ENCODE measurements around the gene IGLL5.

The IGLL5 gene

DNA sequence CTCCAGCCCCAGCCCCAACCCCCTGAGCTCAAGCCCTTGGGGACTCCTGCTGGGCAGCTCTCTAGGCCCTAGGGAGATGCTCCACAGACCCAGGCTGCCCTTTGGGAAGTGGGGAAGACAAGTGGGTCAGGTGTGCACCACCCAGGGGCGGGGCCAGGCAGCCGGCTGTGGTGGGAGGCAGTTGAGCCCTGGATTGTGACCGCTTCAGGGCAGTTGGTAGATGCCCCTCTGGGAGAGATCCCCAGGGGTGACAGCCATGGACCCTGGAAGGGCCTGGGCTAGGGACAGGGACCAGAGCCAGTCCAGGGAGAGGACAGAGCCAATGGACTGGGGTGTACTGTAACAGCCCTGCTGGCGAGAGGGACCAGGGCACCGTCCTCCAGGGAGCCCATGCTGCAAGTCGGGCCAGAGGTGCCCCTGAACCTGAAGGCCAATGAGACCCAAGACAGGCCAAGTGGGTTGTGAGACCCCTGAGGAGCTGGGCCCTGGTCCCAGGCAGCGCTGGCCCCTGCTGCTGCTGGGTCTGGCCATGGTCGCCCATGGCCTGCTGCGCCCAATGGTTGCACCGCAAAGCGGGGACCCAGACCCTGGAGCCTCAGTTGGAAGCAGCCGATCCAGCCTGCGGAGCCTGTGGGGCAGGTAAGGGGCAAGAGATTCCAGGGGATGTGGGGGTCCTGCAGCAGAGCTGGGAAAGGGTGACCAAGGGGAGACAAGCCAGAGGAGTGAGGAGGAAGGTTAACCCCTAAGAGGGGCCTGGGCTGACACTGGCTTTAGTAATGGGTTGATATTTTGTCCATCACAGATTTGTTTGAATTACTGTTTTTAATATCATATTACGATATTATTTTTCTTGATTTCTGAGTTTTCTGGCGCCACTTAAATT lies at the start of gene IGLL5:
Gene IGLL5 (plus strand): TSS at position 196 of the 883 bp plus-strand sequence. CDS start 238 bp downstream, at position 434.
- H3K4me3 Mint-ChIP-seq: peak within 1 kb of the TSS; percentile 79 to 82
- H3K27ac Mint-ChIP-seq: peak within 1 kb of the TSS; percentile 79
- peaks cover 64 to 79% of the 10 kb centered on the region in 2 donors for H3K4me1 Mint-ChIP-seq
- DNase-seq (no peak), ATAC-seq (replicated peaks) (no peak)
- peaks cover 0 to 8% of the 10 kb centered on the region in 2 donors for H3K27me3 Mint-ChIP-seq
- H3K9me3 Mint-ChIP-seq: no peaks in the 10 kb centered on the region
- peaks cover 0 to 7% of the 10 kb centered on the region in 2 donors for H3K36me3 Mint-ChIP-seq

- no peak for DNase-seq
- ATAC-seq (replicated peaks): peak; percentile 82 to 83
- no peaks in the 10 kb centered on the region for H3K36me3 Mint-ChIP-seq
- peaks cover 8 to 23% of the 10 kb centered on the region in 2 donors for H3K27me3 Mint-ChIP-seq
- H3K27ac Mint-ChIP-seq: no peak overlapping the region
- H3K4me3 Mint-ChIP-seq: no peak overlapping the region
- H3K9me3 Mint-ChIP-seq: no peaks in the 10 kb centered on the region
- H3K4me1 Mint-ChIP-seq: peaks cover 7 to 20% of the 10 kb centered on the region in 2 donors
Measured at GRCh38 chr22:22838148-22838786, 49.3 kb upstream of the IGLL5 start.

DNA sequence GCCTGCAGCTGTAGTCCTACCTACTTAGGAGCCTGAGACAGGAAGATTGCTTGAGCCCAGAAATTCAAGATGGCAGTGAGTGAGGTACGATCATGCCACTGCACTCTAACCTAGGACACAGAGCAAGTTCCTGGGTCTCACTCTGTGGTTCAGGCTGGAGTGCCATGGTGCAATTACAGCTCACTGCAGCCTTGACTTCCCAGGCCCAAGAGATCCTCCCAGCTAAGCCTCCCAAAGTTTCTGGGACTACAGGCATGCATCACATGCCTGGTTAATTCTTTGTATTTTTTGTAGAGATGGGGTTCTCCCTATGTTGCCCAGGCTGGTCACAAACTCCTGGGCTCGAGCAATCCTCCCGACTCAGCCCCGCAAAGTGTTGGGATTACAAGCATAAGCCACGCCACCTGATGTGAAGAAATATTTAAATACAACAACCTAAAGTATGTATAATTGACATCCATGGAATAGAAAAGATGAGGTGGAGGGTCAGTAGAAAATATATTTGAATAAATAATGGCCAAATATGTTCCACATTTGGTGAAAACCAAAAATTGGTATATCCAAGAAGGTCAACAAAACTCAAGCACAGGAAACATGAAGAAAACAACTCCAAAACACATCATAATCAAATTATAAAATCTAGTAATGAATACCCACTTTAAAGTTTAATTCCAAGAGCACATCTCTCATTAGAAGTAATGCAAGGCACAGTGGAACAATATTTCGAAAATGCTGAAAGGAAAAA lies 47.9 kb upstream of the IGLL5 start:
- H3K36me3 Mint-ChIP-seq: no peaks in the 10 kb centered on the region
- no peak for ATAC-seq (replicated peaks)
- peaks cover 7 to 28% of the 10 kb centered on the region in 2 donors for H3K27me3 Mint-ChIP-seq
- H3K4me3 Mint-ChIP-seq: no peak overlapping the region
- H3K27ac Mint-ChIP-seq: no peak overlapping the region
- no peaks in the 10 kb centered on the region for H3K9me3 Mint-ChIP-seq
- H3K4me1 Mint-ChIP-seq: peaks cover 7 to 20% of the 10 kb centered on the region in 2 donors
- no peak for DNase-seq

DNA sequence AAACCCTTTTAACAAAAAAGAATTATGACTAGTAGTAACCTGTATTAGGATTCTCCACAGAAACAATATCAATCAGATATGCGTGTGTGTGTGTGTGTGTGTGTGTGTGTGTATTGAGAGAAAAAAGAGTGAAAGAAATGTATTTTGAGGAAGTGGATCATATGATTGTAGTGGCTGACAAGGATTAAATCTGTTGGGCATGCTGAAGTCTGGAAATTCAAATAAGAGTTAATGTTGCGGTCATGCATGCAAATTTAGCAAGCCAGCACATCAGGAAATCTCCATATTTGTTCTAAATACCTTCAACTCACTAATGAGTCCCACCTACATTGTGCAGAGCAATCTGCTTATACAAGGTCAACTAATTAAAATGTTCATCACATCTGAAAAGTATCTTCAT lies 46.8 kb upstream of the IGLL5 start:
- Mint-ChIP-seq H3K27ac (no peak overlapping the region), H3K27me3 (peaks cover 7 to 17% of the 10 kb centered on the region in 2 donors), H3K36me3 (no peaks in the 10 kb centered on the region), H3K4me1 (peaks cover 7 to 20% of the 10 kb centered on the region in 2 donors), H3K9me3 (no peaks in the 10 kb centered on the region), H3K4me3 (no peak overlapping the region)
- DNase-seq (no peak), ATAC-seq (replicated peaks) (no peak)

DNA sequence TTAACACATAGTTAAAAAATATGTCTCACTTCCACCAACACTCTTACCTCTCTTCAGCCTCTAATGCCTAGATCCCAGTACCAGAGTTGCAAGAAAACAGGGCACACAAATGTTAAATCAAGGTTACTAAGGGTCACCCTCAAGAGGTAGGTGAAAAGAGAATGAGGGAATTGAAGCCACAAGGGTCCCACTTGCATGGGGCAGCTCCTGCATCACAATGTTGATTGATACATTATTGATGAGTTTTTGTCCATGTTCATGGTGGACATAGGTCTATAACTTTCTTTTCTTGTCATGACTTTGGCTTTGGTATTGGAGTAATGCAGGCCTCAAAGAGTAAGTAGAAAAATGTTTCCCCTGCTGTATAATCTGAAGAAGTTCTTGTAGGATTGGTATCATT lies 46.0 kb upstream of the IGLL5 start:
- Mint-ChIP-seq H3K36me3 (no peaks in the 10 kb centered on the region), H3K4me3 (no peak overlapping the region), H3K9me3 (no peaks in the 10 kb centered on the region), H3K27ac (no peak overlapping the region), H3K4me1 (peaks cover 7 to 20% of the 10 kb centered on the region in 2 donors), H3K27me3 (peaks cover 3 to 9% of the 10 kb centered on the region in 2 donors)
- ATAC-seq (replicated peaks) (no peak), DNase-seq (no peak)

- no peak for ATAC-seq (replicated peaks)
- DNase-seq: no peak
- Mint-ChIP-seq H3K27ac (no peak overlapping the region), H3K9me3 (no peaks in the 10 kb centered on the region), H3K36me3 (no peaks in the 10 kb centered on the region), H3K27me3 (peaks cover 0 to 8% of the 10 kb centered on the region in 2 donors), H3K4me1 (peaks cover 7 to 20% of the 10 kb centered on the region in 2 donors), H3K4me3 (no peak overlapping the region)
Measured at GRCh38 chr22:22842085-22842484, 45.5 kb upstream of the IGLL5 start.

DNA sequence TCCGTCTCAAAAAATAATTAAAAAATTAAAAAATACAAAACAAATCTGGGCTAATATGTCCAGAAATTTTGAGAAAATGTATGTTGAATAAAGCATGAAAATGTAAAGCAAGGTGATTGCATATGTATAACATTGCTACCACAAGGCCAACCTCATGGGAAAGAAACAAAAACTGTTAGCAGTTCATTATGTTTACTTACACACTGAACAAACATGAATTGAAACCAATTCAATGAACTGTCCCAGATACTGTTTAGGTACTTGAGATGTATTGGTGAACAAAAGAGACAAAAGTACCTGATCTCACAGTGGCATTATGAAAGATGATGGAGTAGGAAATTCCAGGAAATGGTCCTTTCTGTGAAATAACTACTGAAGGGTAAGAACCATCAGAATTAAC lies 43.8 kb upstream of the IGLL5 start:
- no peak for DNase-seq
- Mint-ChIP-seq H3K36me3 (no peaks in the 10 kb centered on the region), H3K4me1 (peaks cover 6 to 19% of the 10 kb centered on the region in 2 donors), H3K27me3 (peaks cover 0 to 8% of the 10 kb centered on the region in 2 donors), H3K9me3 (no peaks in the 10 kb centered on the region), H3K27ac (no peak overlapping the region), H3K4me3 (no peak overlapping the region)
- ATAC-seq (replicated peaks): no peak

DNA sequence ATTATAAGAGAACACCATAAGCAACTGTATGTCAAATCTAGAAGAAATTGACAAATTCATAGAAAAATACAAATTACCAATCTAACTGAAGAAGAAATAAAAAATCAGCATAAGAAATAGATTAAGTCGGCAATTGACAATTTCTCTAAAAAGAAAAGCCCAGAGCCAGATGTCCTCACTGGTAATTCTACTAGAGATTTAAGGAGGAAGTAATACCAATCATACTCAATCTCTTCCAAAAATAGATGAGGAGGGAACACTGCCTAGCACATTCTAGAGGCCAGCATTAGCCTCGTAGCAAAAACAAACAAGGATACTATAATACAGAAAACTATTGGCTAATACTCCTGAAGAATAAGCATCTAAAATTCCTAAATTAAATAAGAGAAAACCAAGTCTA lies 40.4 kb upstream of the IGLL5 start:
- peaks cover 22 to 31% of the 10 kb centered on the region in 2 donors for H3K4me1 Mint-ChIP-seq
- ATAC-seq (replicated peaks): no peak
- H3K9me3 Mint-ChIP-seq: no peaks in the 10 kb centered on the region
- no peaks in the 10 kb centered on the region for H3K36me3 Mint-ChIP-seq
- H3K4me3 Mint-ChIP-seq: no peak overlapping the region
- peaks cover 8 to 11% of the 10 kb centered on the region in 2 donors for H3K27me3 Mint-ChIP-seq
- no peak overlapping the region for H3K27ac Mint-ChIP-seq
- DNase-seq: no peak

DNA sequence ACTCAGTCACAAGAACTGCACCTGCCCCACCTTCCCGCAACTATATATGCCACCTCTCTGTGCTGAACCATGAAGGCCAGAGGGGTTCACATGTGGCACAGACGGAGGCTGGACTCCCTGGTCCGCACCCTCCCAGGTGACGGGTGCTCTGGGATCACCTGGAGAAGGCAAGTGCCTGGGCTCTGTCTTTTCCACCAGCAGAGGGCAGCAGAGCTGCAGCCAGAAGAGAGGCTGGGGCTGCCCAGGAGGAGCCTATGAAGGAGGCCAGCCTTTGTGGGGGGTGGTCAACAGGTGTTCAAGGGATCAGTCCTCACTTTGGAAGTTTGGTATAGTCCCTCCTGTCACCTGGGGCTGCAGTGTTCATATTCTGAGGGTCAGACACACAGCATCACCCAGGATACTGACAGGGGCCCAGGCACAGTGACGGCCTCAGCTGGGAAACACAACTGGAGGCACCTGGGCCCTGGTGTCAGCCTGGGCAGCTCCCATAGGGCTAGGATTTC lies 39.2 kb upstream of the IGLL5 start:
- no peaks in the 10 kb centered on the region for H3K36me3 Mint-ChIP-seq
- DNase-seq (peak; percentile 52), ATAC-seq (replicated peaks) (peak; percentile 84 to 88)
- no peak overlapping the region for H3K27ac Mint-ChIP-seq
- H3K4me1 Mint-ChIP-seq: peaks cover 22 to 33% of the 10 kb centered on the region in 2 donors
- H3K4me3 Mint-ChIP-seq: no peak overlapping the region
- no peaks in the 10 kb centered on the region for H3K9me3 Mint-ChIP-seq
- H3K27me3 Mint-ChIP-seq: peaks cover 18 to 23% of the 10 kb centered on the region in 2 donors

GRCh38 chr22:22849640-22850610 lies 37.7 kb upstream of the IGLL5 start:
- Mint-ChIP-seq H3K27me3 (peaks cover 20 to 22% of the 10 kb centered on the region in 2 donors), H3K4me3 (no peak overlapping the region), H3K27ac (no peak overlapping the region), H3K4me1 (peaks cover 24 to 36% of the 10 kb centered on the region in 2 donors), H3K36me3 (no peaks in the 10 kb centered on the region), H3K9me3 (no peaks in the 10 kb centered on the region)
- ATAC-seq (replicated peaks) (peak; percentile 68 to 70), DNase-seq (no peak)

- H3K27ac Mint-ChIP-seq: no peak overlapping the region
- H3K36me3 Mint-ChIP-seq: no peaks in the 10 kb centered on the region
- ATAC-seq (replicated peaks) (no peak), DNase-seq (no peak)
- peaks cover 20 to 22% of the 10 kb centered on the region in 2 donors for H3K27me3 Mint-ChIP-seq
- peaks cover 39 to 54% of the 10 kb centered on the region in 2 donors for H3K4me1 Mint-ChIP-seq
- H3K9me3 Mint-ChIP-seq: no peaks in the 10 kb centered on the region
- no peak overlapping the region for H3K4me3 Mint-ChIP-seq
Measured at GRCh38 chr22:22851969-22852368, 35.6 kb upstream of the IGLL5 start.

GRCh38 chr22:22853713-22854112 lies 33.9 kb upstream of the IGLL5 start:
- H3K4me1 Mint-ChIP-seq: peaks cover 47 to 59% of the 10 kb centered on the region in 2 donors
- no peak for DNase-seq
- H3K27ac Mint-ChIP-seq: no peak overlapping the region
- no peaks in the 10 kb centered on the region for H3K9me3 Mint-ChIP-seq
- no peaks in the 10 kb centered on the region for H3K36me3 Mint-ChIP-seq
- no peak for ATAC-seq (replicated peaks)
- H3K4me3 Mint-ChIP-seq: no peak overlapping the region
- H3K27me3 Mint-ChIP-seq: peaks cover 20 to 22% of the 10 kb centered on the region in 2 donors

GRCh38 chr22:22854466-22854865 lies 33.1 kb upstream of the IGLL5 start:
- Mint-ChIP-seq H3K36me3 (no peaks in the 10 kb centered on the region), H3K27ac (no peak overlapping the region), H3K4me1 (peaks cover 45 to 60% of the 10 kb centered on the region in 2 donors), H3K27me3 (peaks cover 20 to 22% of the 10 kb centered on the region in 2 donors), H3K9me3 (no peaks in the 10 kb centered on the region), H3K4me3 (no peak overlapping the region)
- ATAC-seq (replicated peaks) (no peak), DNase-seq (no peak)

Measured in stimulated activated naive B cell treated with anti-CD40 and anti-IgM and Interleukin-4, amounts not matched to agents 10 μg/mL and 1 μg/mL and 100 μg/mL, for 72 hours (primary cell).